PC-9 (cell line): ENCODE measurements around the gene AFAP1. TPM values are rescaled to one million over a fixed set of nuclear protein-coding genes. Genes with fewer than 3 reads are reported as not detected.

ENCODE experiments used
- BruUV-seq: library from RNA; stranded (reverse); fragments of 400-500 nt; replicated peaks from 2 replicates; lab custom pipeline; 2021; lab: Mats Ljungman, UMichigan
- CTCF ChIA-PET: fragments of 300-600 bp; sonication (Branson Sonifier 250); formaldehyde crosslinking; loops from one replicate; lab custom pipeline; 2022; ENCODE audit warnings: antibody characterized with exemption; lab: Charles Lee
- POLR2A ChIA-PET: fragments of 300-600 bp; sonication (Branson Sonifier 250); formaldehyde crosslinking; loops from one replicate; lab custom pipeline; 2022; ENCODE audit warnings: antibody characterized with exemption; ENCODE audit not compliant: unreplicated experiment; lab: Charles Lee
- DNase-seq, 2 experiments: peaks; one replicate each; pipeline versions ENCODE4 v3.0.0 to v3.0.0-alpha.2; 2015 to 2022; ENCODE audit warnings: mixed read lengths in 1 of 2
- H2AFZ ChIP-seq: fragments of 200-600 bp; sonication (generic); 2 replicates; pipeline ENCODE4 v1.8.1; 2017; ENCODE audit warnings: antibody characterized with exemption
- H3F3A ChIP-seq: fragments of 200-600 bp; sonication (generic); 2 replicates; pipeline ENCODE4 v1.8.1; 2017; ENCODE audit warnings: antibody characterized with exemption, mild to moderate bottlenecking, low read depth; ENCODE audit not compliant: insufficient read depth
- H3K27ac ChIP-seq: fragments of 200-600 bp; sonication (generic); 2 replicates; pipeline ENCODE4 v1.6.1; 2016; ENCODE audit warnings: mixed run types
- H3K27me3 ChIP-seq: fragments of 200-600 bp; sonication (generic); 2 replicates; pipeline ENCODE4 v1.6.1; 2016; ENCODE audit warnings: low read depth, mixed run types; ENCODE audit not compliant: insufficient read depth
- H3K36me3 ChIP-seq: fragments of 200-600 bp; sonication (generic); 2 replicates; pipeline ENCODE4 v1.6.1; 2016; ENCODE audit warnings: low read depth, mixed run types
- H3K4me1 ChIP-seq: fragments of 200-600 bp; sonication (generic); replicated peaks from 2 replicates; pipeline ENCODE4 v1.6.1; 2016; ENCODE audit warnings: mixed run types; ENCODE audit not compliant: insufficient read depth
- H3K4me2 ChIP-seq: fragments of 200-600 bp; sonication (generic); 2 replicates; pipeline ENCODE4 v1.6.1; 2017; ENCODE audit warnings: mixed run types
- H3K4me3 ChIP-seq: fragments of 200-600 bp; sonication (generic); 2 replicates; pipeline ENCODE4 v1.6.1; 2016; ENCODE audit warnings: mixed run types
- H3K79me2 ChIP-seq: fragments of 200-600 bp; sonication (generic); 2 replicates; pipeline ENCODE4 v1.6.1; 2017; ENCODE audit warnings: low read depth, mixed run types
- H3K9me2 ChIP-seq: fragments of 200-600 bp; sonication (generic); 2 replicates; pipeline ENCODE4 v1.8.1; 2017; ENCODE audit warnings: mild to moderate bottlenecking; ENCODE audit not compliant: insufficient read depth
- H3K9me3 ChIP-seq: fragments of 200-600 bp; sonication (generic); 2 replicates; pipeline ENCODE4 v1.8.1; 2016; ENCODE audit warnings: low read depth; ENCODE audit not compliant: insufficient read depth
- H4K20me1 ChIP-seq: fragments of 200-600 bp; sonication (generic); 2 replicates; pipeline ENCODE4 v1.8.1; 2017; ENCODE audit not compliant: insufficient read depth
- CTCF ChIP-seq: fragments of 200-600 bp; sonication (generic); conservative IDR thresholded peaks from 2 replicates; pipeline ENCODE4 v1.6.1; 2017; ENCODE audit warnings: mixed run types, antibody characterized with exemption, mild to moderate bottlenecking, moderate library complexity
- EZH2 ChIP-seq: fragments of 200-600 bp; sonication (generic); IDR thresholded peaks from 2 replicates; pipeline ENCODE4 v1.8.0; 2017; ENCODE audit warnings: antibody characterized with exemption, low read depth
- intact Hi-C: fragments of 100-400 bp; cut with micrococcal nuclease; formaldehyde crosslinking; loops from one replicate; pipeline ENCODE4 v1.10.0; 2022; ENCODE audit not compliant: unreplicated experiment
- total RNA-seq: library from RNA; stranded (reverse); gene quantifications from 2 replicates; pipeline ENCODE4 v1.2.3, GENCODE V29; 2021

The AFAP1 gene
- total RNA-seq, 1 experiment from 2014 or later: 69.6 TPM

GRCh38 chr4:7943211-7943610 lies 3.5 kb upstream of the AFAP1 start:
- no peak for DNase-seq
- intact Hi-C loops: no loop called here
- Histone ChIP-seq H3K79me2 (peaks cover 13% of the 10 kb centered on the region), H2AFZ (no peak overlapping the region), H3K4me2 (no peak overlapping the region), H3K27ac (no peak overlapping the region), H3K9me2 (no peaks in the 10 kb centered on the region), H4K20me1 (no peaks in the 10 kb centered on the region; the same call in 1 of the 2 replicates), H3K4me1 (peaks cover 38% of the 10 kb centered on the region), H3K9me3 (no peaks in the 10 kb centered on the region), H3F3A (peaks cover 33% of the 10 kb centered on the region), H3K4me3 (no peak overlapping the region), H3K36me3 (no peaks in the 10 kb centered on the region), H3K27me3 (no peaks in the 10 kb centered on the region)
- TF ChIP-seq CTCF: no peak
- no peak for TF ChIP-seq EZH2
- CTCF ChIA-PET: no interaction called here
- POLR2A ChIA-PET: no interaction called here
- no TSS peak for BruUV-seq

- H3K4me2 ChIP-seq: peak overlapping the region; percentile 77
- ChIA-PET POLR2A (no interaction called here), CTCF (interaction anchor here (1.1 kb wide), 1 partner anchor 14 kb away, joined by 4 read pairs; no protein-coding TSS in a partner anchor)
Observed at GRCh38 chr4:7941965-7942496, 2.4 kb upstream of the AFAP1 start.

More at GRCh38 chr4:7941965-7942496, 2.4 kb upstream of the AFAP1 start:
- H3K27me3 ChIP-seq: no peaks in the 10 kb centered on the region
- TF ChIP-seq CTCF (no peak), EZH2 (no peak)
- no TSS peak for BruUV-seq
- H3K4me1 ChIP-seq: peaks cover 44% of the 10 kb centered on the region
- H3K36me3 ChIP-seq: no peaks in the 10 kb centered on the region
- H3K27ac ChIP-seq: peak overlapping the region; percentile 83
- peaks cover 36% of the 10 kb centered on the region for H3F3A ChIP-seq
- H4K20me1 ChIP-seq: no peaks in the 10 kb centered on the region; the same call in 1 of the 2 replicates
- no peaks in the 10 kb centered on the region for H3K9me3 ChIP-seq
- intact Hi-C loops: loop anchor here (1.0 kb wide), 5 partner anchors 14 to 137 kb away; no protein-coding TSS in a partner anchor
- H3K4me3 ChIP-seq: no peak overlapping the region
- H2AFZ ChIP-seq: no peak overlapping the region
- peak in 1 of 2 experiments; percentile 59 for DNase-seq
- peaks cover 25% of the 10 kb centered on the region for H3K79me2 ChIP-seq
- no peaks in the 10 kb centered on the region for H3K9me2 ChIP-seq
